HCT116 (cell line): ENCODE data around the gene SMG6.

Experiments used
- CBX3 ChIP-seq: IDR thresholded peaks from 2 replicates; pipeline ENCODE4 v1.6.1; 2012; ENCODE audit warnings: low read depth
- CTCF ChIP-seq, 3 experiments: fragments of 200-600 bp in 1 of 3; sonication (generic) in 1 of 3; IDR thresholded peaks in 2 of 3; conservative IDR thresholded peaks in 1 of 3; 2 replicates each; pipeline ENCODE4 v1.5.1; 2012 to 2017; ENCODE audit warnings: low read depth in 2 of 3, low read length in 2 of 3, antibody characterized with exemption in 1 of 3, borderline replicate concordance in 1 of 3, control low read depth in 1 of 3, mild to moderate bottlenecking in 1 of 3, mixed read lengths in 1 of 3, mixed run types in 1 of 3, moderate library complexity in 1 of 3; ENCODE audit not compliant: insufficient read depth in 1 of 3
- EZH2 ChIP-seq: fragments of 200-600 bp; sonication (generic); IDR thresholded peaks from 2 replicates; pipeline ENCODE4 v1.6.1; 2017; ENCODE audit warnings: antibody characterized with exemption, mixed run types
- EZH2phosphoT487 ChIP-seq: fragments of 200-600 bp; IDR thresholded peaks from 2 replicates; pipeline ENCODE4 v1.6.1; 2018; ENCODE audit warnings: antibody characterized with exemption, borderline replicate concordance
- RAD21 ChIP-seq: IDR thresholded peaks from 2 replicates; pipeline ENCODE4 v1.6.1; 2012; ENCODE audit warnings: low read depth, mild to moderate bottlenecking

GRCh38 chr17:2137342-2138098, 166.1 kb downstream of the SMG6 start:
- TF ChIP-seq CTCF (IDR thresholded peaks at IDR 0.05 in 2 of 3, conservative IDR thresholded peaks at IDR 0.05 in 1 of 3; ENCODE audit: borderline replicate concordance in 1 of 3, insufficient read depth in 1 of 3, low read depth in 2 of 3, low read length in 2 of 3): no peak
- no peak for TF ChIP-seq RAD21
- no peak for TF ChIP-seq EZH2phosphoT487
- TF ChIP-seq EZH2: no peak
- TF ChIP-seq CBX3: no peak
